CD8-positive, alpha-beta memory T cell (primary cell): ENCODE measurements around the gene TMEM30A. TPM values are rescaled to one million over a fixed set of nuclear protein-coding genes. Genes with fewer than 3 reads are reported as not detected.

Experiments used
- CTCF ChIA-PET: fragments of 350-600 bp; sonication (Branson Sonifier 250); formaldehyde crosslinking; loops from one replicate; lab custom pipeline; 2021; ENCODE audit warnings: antibody characterized with exemption; lab: Charles Lee
- POLR2A ChIA-PET: fragments of 350-600 bp; sonication (Branson Sonifier 250); formaldehyde crosslinking; loops from one replicate; lab custom pipeline; 2021; ENCODE audit warnings: antibody characterized with exemption; lab: Charles Lee
- DNase-seq, 5 donors: peaks; one replicate each; pipeline versions ENCODE4 v3.0.0 to v3.0.0-alpha.2; 2020 to 2022; ENCODE audit warnings: mixed read lengths in 1 of 5
- H3K27ac ChIP-seq: one replicate; pipeline ENCODE4 v1.7.0; 2013; ENCODE audit warnings: low read depth, mild to moderate bottlenecking, low read length, moderate library complexity
- H3K27me3 ChIP-seq: 2 replicates; pipeline ENCODE4 v1.7.0; 2013; ENCODE audit warnings: low read length, mild to moderate bottlenecking; ENCODE audit not compliant: insufficient read depth, poor library complexity, severe bottlenecking
- H3K36me3 ChIP-seq: 2 replicates; pipeline ENCODE4 v1.7.0; 2013; ENCODE audit warnings: mild to moderate bottlenecking, low read length, moderate library complexity; ENCODE audit not compliant: insufficient read depth
- H3K4me1 ChIP-seq: 2 replicates; pipeline ENCODE4 v1.7.0; 2013; ENCODE audit warnings: mild to moderate bottlenecking, low read length, moderate library complexity; ENCODE audit not compliant: insufficient read depth
- H3K4me3 ChIP-seq: 2 replicates; pipeline ENCODE4 v1.7.0; 2013; ENCODE audit warnings: mild to moderate bottlenecking, low read length
- H3K9me3 ChIP-seq: 2 replicates; pipeline ENCODE4 v1.7.0; 2013; ENCODE audit warnings: mild to moderate bottlenecking, low read length
- H3K27ac Mint-ChIP-seq, 8 donors: one replicate each; pipeline ENCODE4 v1.8.0; 2020 to 2021; ENCODE audit warnings: mixed read lengths in 8 of 8, mild to moderate bottlenecking in 6 of 8, inconsistent platforms in 3 of 8, moderate library complexity in 3 of 8
- H3K27me3 Mint-ChIP-seq, 2 donors: one replicate each; pipeline ENCODE4 v1.8.0; 2020 to 2021; ENCODE audit warnings: mixed read lengths in 2 of 2, mild to moderate bottlenecking in 1 of 2, moderate library complexity in 1 of 2
- H3K36me3 Mint-ChIP-seq, 3 donors: one replicate each; pipeline ENCODE4 v1.8.0; 2020 to 2021; ENCODE audit warnings: mixed read lengths in 3 of 3, inconsistent platforms in 1 of 3, mild to moderate bottlenecking in 1 of 3
- H3K4me1 Mint-ChIP-seq, 3 donors: one replicate each; pipeline ENCODE4 v1.8.0; 2020 to 2021; ENCODE audit warnings: mixed read lengths in 3 of 3, inconsistent platforms in 1 of 3, mild to moderate bottlenecking in 1 of 3
- H3K4me3 Mint-ChIP-seq, 7 donors: one replicate each; pipeline ENCODE4 v1.8.0; 2020 to 2021; ENCODE audit warnings: mixed read lengths in 7 of 7, mild to moderate bottlenecking in 6 of 7, moderate library complexity in 4 of 7, inconsistent platforms in 2 of 7
- H3K9me3 Mint-ChIP-seq, 5 donors: one replicate each; pipeline ENCODE4 v1.8.0; 2020 to 2022; ENCODE audit warnings: mixed read lengths in 5 of 5, mild to moderate bottlenecking in 3 of 5, moderate library complexity in 2 of 5, inconsistent platforms in 1 of 5
- polyA plus RNA-seq: library from polyadenylated mRNA; unstranded; fragments of 300-500 nt; fragmentation: Illumina TruSeq; gene quantifications from one replicate; pipeline ENCODE4 v1.2.3, GENCODE V29; 2021
- total RNA-seq, 2 experiments: library from RNA; stranded (reverse); gene quantifications; one replicate each; pipeline ENCODE4 v1.2.3, GENCODE V29; 2021

TMEM30A gene
- total and polyA plus RNA-seq, 3 experiments from 2014 or later, result 54.8 to 61.8 (median 56.3) TPM

- POLR2A ChIA-PET, result no interaction called here
- no peak overlapping the region for H3K4me3 Mint-ChIP-seq
- peaks cover 0 to 3% (median 2%) of the 10 kb centered on the region in 3 donors for H3K4me1 Mint-ChIP-seq
- H3K27me3 ChIP-seq, result no peaks in the 10 kb centered on the region
- H3K36me3 Mint-ChIP-seq, result no peaks in the 10 kb centered on the region
- no peak overlapping the region for H3K27ac Mint-ChIP-seq
- no peaks in the 10 kb centered on the region for H3K9me3 Mint-ChIP-seq
- H3K9me3 ChIP-seq, result no peaks in the 10 kb centered on the region
- H3K4me1 ChIP-seq, result no peaks in the 10 kb centered on the region
- peaks cover 28 to 65% of the 10 kb centered on the region in 2 donors for H3K27me3 Mint-ChIP-seq
- no peak for DNase-seq
- no peaks in the 10 kb centered on the region for H3K36me3 ChIP-seq
- H3K4me3 ChIP-seq, result no peak overlapping the region
- CTCF ChIA-PET, result interaction anchor here (5.2 kb wide), 1 partner anchor 11 kb away, joined by 38 read pairs; no protein-coding TSS in a partner anchor
- no peak overlapping the region for H3K27ac ChIP-seq
Measured at GRCh38 chr6:75221116-75221515, 63.5 kb downstream of the TMEM30A start.

- ChIA-PET POLR2A (no interaction called here), CTCF (interaction anchor here (5.2 kb wide), 1 partner anchor 10 kb away, joined by 38 read pairs; no protein-coding TSS in a partner anchor)
- no peaks in the 10 kb centered on the region for H3K36me3 Mint-ChIP-seq
- no peaks in the 10 kb centered on the region for H3K36me3 ChIP-seq
- H3K27ac Mint-ChIP-seq, result no peak overlapping the region
- no peak overlapping the region for H3K4me3 Mint-ChIP-seq
- H3K27me3 Mint-ChIP-seq, result peaks cover 28 to 72% of the 10 kb centered on the region in 2 donors
- no peaks in the 10 kb centered on the region for H3K9me3 Mint-ChIP-seq
- no peak overlapping the region for H3K27ac ChIP-seq
- peaks cover 3% of the 10 kb centered on the region for H3K27me3 ChIP-seq
- no peak for DNase-seq
- H3K4me1 Mint-ChIP-seq, result no peaks in the 10 kb centered on the region
- H3K9me3 ChIP-seq, result no peaks in the 10 kb centered on the region
- no peak overlapping the region for H3K4me3 ChIP-seq
- no peaks in the 10 kb centered on the region for H3K4me1 ChIP-seq
Measured at GRCh38 chr6:75220357-75220756, 64.2 kb downstream of the TMEM30A start.

GRCh38 chr6:75219263-75219662 lies 65.3 kb downstream of the TMEM30A start:
- Mint-ChIP-seq H3K27me3 (peaks cover 26 to 65% of the 10 kb centered on the region in 2 donors), H3K27ac (no peak overlapping the region), H3K36me3 (no peaks in the 10 kb centered on the region), H3K4me3 (no peak overlapping the region), H3K9me3 (no peaks in the 10 kb centered on the region), H3K4me1 (no peaks in the 10 kb centered on the region)
- Histone ChIP-seq H3K4me1 (no peaks in the 10 kb centered on the region), H3K9me3 (no peaks in the 10 kb centered on the region), H3K27me3 (peaks cover 3% of the 10 kb centered on the region), H3K27ac (no peak overlapping the region), H3K36me3 (no peaks in the 10 kb centered on the region), H3K4me3 (no peak overlapping the region)
- CTCF ChIA-PET, result interaction anchor here (5.2 kb wide), 1 partner anchor 9 kb away, joined by 38 read pairs; no protein-coding TSS in a partner anchor
- DNase-seq, result no peak
- POLR2A ChIA-PET, result no interaction called here

GRCh38 chr6:75217193-75217592 lies 67.4 kb downstream of the TMEM30A start:
- peaks cover 25 to 58% of the 10 kb centered on the region in 2 donors for H3K27me3 Mint-ChIP-seq
- ChIA-PET CTCF (interaction anchor here (5.2 kb wide), 1 partner anchor 7 kb away, joined by 38 read pairs; no protein-coding TSS in a partner anchor), POLR2A (no interaction called here)
- H3K27ac Mint-ChIP-seq, result no peak overlapping the region
- Histone ChIP-seq H3K4me3 (no peak overlapping the region), H3K36me3 (no peaks in the 10 kb centered on the region), H3K4me1 (no peaks in the 10 kb centered on the region), H3K27ac (no peak overlapping the region), H3K27me3 (peaks cover 3% of the 10 kb centered on the region), H3K9me3 (no peaks in the 10 kb centered on the region)
- no peak overlapping the region for H3K4me3 Mint-ChIP-seq
- no peaks in the 10 kb centered on the region for H3K4me1 Mint-ChIP-seq
- H3K9me3 Mint-ChIP-seq, result no peaks in the 10 kb centered on the region
- H3K36me3 Mint-ChIP-seq, result no peaks in the 10 kb centered on the region
- no peak for DNase-seq

GRCh38 chr6:75215291-75215690 lies 69.3 kb downstream of the TMEM30A start:
- no peaks in the 10 kb centered on the region for H3K36me3 ChIP-seq
- H3K27me3 Mint-ChIP-seq, result peaks cover 25 to 65% of the 10 kb centered on the region in 2 donors
- H3K27ac ChIP-seq, result no peak overlapping the region
- no peak for DNase-seq
- H3K36me3 Mint-ChIP-seq, result no peaks in the 10 kb centered on the region
- CTCF ChIA-PET, result no interaction called here
- H3K27ac Mint-ChIP-seq, result no peak overlapping the region
- H3K9me3 Mint-ChIP-seq, result no peaks in the 10 kb centered on the region
- H3K9me3 ChIP-seq, result no peaks in the 10 kb centered on the region
- H3K4me3 ChIP-seq, result no peak overlapping the region
- peaks cover 7% of the 10 kb centered on the region for H3K27me3 ChIP-seq
- H3K4me1 ChIP-seq, result no peaks in the 10 kb centered on the region
- POLR2A ChIA-PET, result no interaction called here
- H3K4me3 Mint-ChIP-seq, result no peak overlapping the region
- H3K4me1 Mint-ChIP-seq, result peaks cover 0 to 4% (median 0%) of the 10 kb centered on the region in 3 donors

GRCh38 chr6:75213732-75214131 lies 70.9 kb downstream of the TMEM30A start:
- H3K9me3 ChIP-seq, result no peaks in the 10 kb centered on the region
- no peak overlapping the region for H3K4me3 ChIP-seq
- H3K4me1 ChIP-seq, result peaks cover 2% of the 10 kb centered on the region
- Mint-ChIP-seq H3K9me3 (no peaks in the 10 kb centered on the region), H3K27ac (no peak overlapping the region), H3K4me3 (no peak overlapping the region), H3K27me3 (peaks cover 26 to 63% of the 10 kb centered on the region in 2 donors), H3K4me1 (peaks cover 5 to 9% (median 5%) of the 10 kb centered on the region in 3 donors), H3K36me3 (no peaks in the 10 kb centered on the region)
- peaks cover 12% of the 10 kb centered on the region for H3K27me3 ChIP-seq
- no peaks in the 10 kb centered on the region for H3K36me3 ChIP-seq
- CTCF ChIA-PET, result no interaction called here
- no peak for DNase-seq
- no peak overlapping the region for H3K27ac ChIP-seq
- POLR2A ChIA-PET, result interaction anchor here (0.5 kb wide), 1 partner anchor 20 kb away, joined by 3 read pairs; no protein-coding TSS in a partner anchor

- peaks cover 30 to 67% of the 10 kb centered on the region in 2 donors for H3K27me3 Mint-ChIP-seq
- no peaks in the 10 kb centered on the region for H3K9me3 ChIP-seq
Measured at GRCh38 chr6:75213112-75213511, 71.5 kb downstream of the TMEM30A start.

GRCh38 chr6:75211920-75212590 lies 72.5 kb downstream of the TMEM30A start:
- H3K27ac Mint-ChIP-seq, result no peak overlapping the region
- no peak overlapping the region for H3K27ac ChIP-seq
- CTCF ChIA-PET, result interaction anchor here (1.5 to 6.0 kb wide), 8 partner anchors 7 to 1479 kb away, joined by 4 to 94 read pairs (median 13); no protein-coding TSS in a partner anchor
- peaks cover 19% of the 10 kb centered on the region for H3K4me1 ChIP-seq
- no peaks in the 10 kb centered on the region for H3K9me3 Mint-ChIP-seq
- no peaks in the 10 kb centered on the region for H3K36me3 ChIP-seq
- H3K4me3 ChIP-seq, result no peak overlapping the region
- H3K9me3 ChIP-seq, result no peaks in the 10 kb centered on the region
- no peak for DNase-seq
- POLR2A ChIA-PET, result no interaction called here
- no peaks in the 10 kb centered on the region for H3K36me3 Mint-ChIP-seq
- peaks cover 34 to 68% of the 10 kb centered on the region in 2 donors for H3K27me3 Mint-ChIP-seq
- H3K4me3 Mint-ChIP-seq, result no peak overlapping the region
- H3K27me3 ChIP-seq, result peaks cover 24% of the 10 kb centered on the region
- peaks cover 20 to 26% (median 22%) of the 10 kb centered on the region in 3 donors for H3K4me1 Mint-ChIP-seq

More at GRCh38 chr6:75213112-75213511, 71.5 kb downstream of the TMEM30A start:
- Mint-ChIP-seq H3K4me3 (no peak overlapping the region), H3K36me3 (no peaks in the 10 kb centered on the region), H3K9me3 (no peaks in the 10 kb centered on the region), H3K27ac (no peak overlapping the region), H3K4me1 (peaks cover 11 to 16% (median 11%) of the 10 kb centered on the region in 3 donors)
- H3K4me3 ChIP-seq, result no peak overlapping the region
- no peak overlapping the region for H3K27ac ChIP-seq
- peaks cover 18% of the 10 kb centered on the region for H3K27me3 ChIP-seq
- peaks cover 8% of the 10 kb centered on the region for H3K4me1 ChIP-seq
- POLR2A ChIA-PET, result interaction anchor here (0.5 kb wide), 1 partner anchor 20 kb away, joined by 3 read pairs; no protein-coding TSS in a partner anchor
- CTCF ChIA-PET, result no interaction called here
- no peak for DNase-seq
- no peaks in the 10 kb centered on the region for H3K36me3 ChIP-seq
